H1 (cell line): ENCODE data around the gene THADA. TPM values are rescaled to one million over a fixed set of nuclear protein-coding genes. Genes with fewer than 3 reads are reported as not detected.
"Not testable (repeated sequence)": the region's sequence is repeated elsewhere in the genome, so short reads cannot be mapped to it uniquely, and the experiment has no call there.

Source experiments
- CTCF ChIA-PET: fragments of 300-600 bp; sonication (Branson Sonifier 250); formaldehyde crosslinking; loops from one replicate; lab custom pipeline; 2021; ENCODE audit not compliant: partially characterized antibody; lab: Charles Lee
- POLR2A ChIA-PET: fragments of 300-600 bp; sonication (Branson Sonifier 250); formaldehyde crosslinking; loops from one replicate; lab custom pipeline; 2021; ENCODE audit warnings: inconsistent platforms; ENCODE audit not compliant: partially characterized antibody; lab: Charles Lee
- DNase-seq, 2 experiments: peaks; one replicate each; pipeline versions ENCODE4 v3.0.0 to v3.0.0-alpha.2; 2010 to 2022; ENCODE audit warnings: low spot score in 2 of 2, low read depth in 1 of 2, mixed read lengths in 1 of 2
- FAIRE-seq: peaks from 2 replicates; lab custom pipeline; 2011; peaks lifted over from hg19 to GRCh38; lab: Jason Lieb, UNC
- H2AFZ ChIP-seq: 2 replicates; pipeline ENCODE4 v1.8.1; 2012; ENCODE audit warnings: low read length, inconsistent platforms
- H2AK5ac ChIP-seq: 2 replicates; pipeline ENCODE4 v1.6.1; 2013; ENCODE audit warnings: low read depth, low read length
- H2BK120ac ChIP-seq: replicated peaks from 2 replicates; pipeline ENCODE3; 2013; ENCODE audit warnings: low read depth, low read length, inconsistent platforms
- H2BK12ac ChIP-seq: 2 replicates; pipeline ENCODE4 v1.6.1; 2013; ENCODE audit warnings: low read depth, low read length
- H2BK15ac ChIP-seq: 2 replicates; pipeline ENCODE4 v1.6.1; 2013; ENCODE audit warnings: low read length
- H2BK20ac ChIP-seq: 2 replicates; pipeline ENCODE4 v1.6.1; 2013; ENCODE audit warnings: low read length
- H2BK5ac ChIP-seq: 2 replicates; pipeline ENCODE4 v1.6.1; 2013; ENCODE audit warnings: low read depth, low read length
- H3K14ac ChIP-seq: 2 replicates; pipeline ENCODE4 v1.6.1; 2013; ENCODE audit warnings: inconsistent platforms; ENCODE audit not compliant: insufficient read length
- H3K18ac ChIP-seq: 2 replicates; pipeline ENCODE4 v1.6.1; 2013; ENCODE audit warnings: low read length; ENCODE audit errors: extremely low read depth
- H3K23ac ChIP-seq: 2 replicates; pipeline ENCODE4 v1.6.1; 2013; ENCODE audit warnings: inconsistent platforms; ENCODE audit not compliant: insufficient read length
- H3K23me2 ChIP-seq: 2 replicates; pipeline ENCODE4 v1.6.1; 2013; ENCODE audit warnings: low read depth, low read length
- H3K27ac ChIP-seq: 2 replicates; pipeline ENCODE4 v1.6.1; 2011; ENCODE audit warnings: low read depth, low read length, inconsistent platforms
- H3K27me3 ChIP-seq, 4 experiments: replicated peaks in 1 of 4; 1 replicate in 1 of 4; 2 replicates in 3 of 4; pipeline versions ENCODE4 v1.6.1 to v1.8.1; 2011 to 2013; ENCODE audit warnings: low read length in 3 of 4, mild to moderate bottlenecking in 3 of 4, inconsistent platforms in 2 of 4, mixed read lengths in 2 of 4, moderate library complexity in 1 of 4; ENCODE audit not compliant: control insufficient read depth in 3 of 4, insufficient read depth in 3 of 4; ENCODE audit errors: extremely low read depth in 1 of 4
- H3K36me3 ChIP-seq, 4 experiments: 2 replicates each; pipeline versions ENCODE4 v1.6.1 to v1.8.1; 2011 to 2013; ENCODE audit warnings: mild to moderate bottlenecking in 4 of 4, low read length in 3 of 4, moderate library complexity in 2 of 4, control low read depth in 1 of 4, inconsistent platforms in 1 of 4; ENCODE audit not compliant: insufficient read depth in 4 of 4, control insufficient read depth in 2 of 4
- H3K4ac ChIP-seq: replicated peaks from 2 replicates; pipeline ENCODE3; 2013; ENCODE audit warnings: low read length, low read depth, mixed read lengths, inconsistent platforms; ENCODE audit not compliant: insufficient read length
- H3K4me1 ChIP-seq, 4 experiments: replicated peaks in 1 of 4; 1 replicate in 1 of 4; 2 replicates in 3 of 4; pipeline versions ENCODE4 v1.6.1 to v1.8.1; 2011 to 2013; ENCODE audit warnings: low read length in 3 of 4, inconsistent platforms in 2 of 4, mixed read lengths in 1 of 4; ENCODE audit not compliant: insufficient read depth in 4 of 4, control insufficient read depth in 3 of 4
- H3K4me2 ChIP-seq, 2 experiments: 2 replicates each; pipeline versions ENCODE4 v1.6.1 to v1.8.1; 2011 to 2013; ENCODE audit warnings: low read depth in 2 of 2, low read length in 2 of 2, control low read depth in 1 of 2, inconsistent platforms in 1 of 2, mild to moderate bottlenecking in 1 of 2; ENCODE audit not compliant: insufficient read depth in 1 of 2
- H3K4me3 ChIP-seq, 4 experiments: fragments of 200-600, 300-600 bp in 1 of 4; sonication (generic), shearing (Covaris generic), sonication (Bioruptor Twin) in 1 of 4; 2 replicates each; pipeline versions ENCODE4 v1.5.1 to v1.8.1; 2011 to 2016; ENCODE audit warnings: low read length in 4 of 4, low read depth in 3 of 4, control low read depth in 2 of 4, inconsistent platforms in 2 of 4, mild to moderate bottlenecking in 2 of 4, mixed read lengths in 1 of 4, moderate library complexity in 1 of 4; ENCODE audit not compliant: insufficient read depth in 2 of 4; ENCODE audit errors: extremely low read depth in 1 of 4
- H3K56ac ChIP-seq: replicated peaks from 2 replicates; pipeline ENCODE3; 2013; ENCODE audit warnings: low read depth, mild to moderate bottlenecking, mixed read lengths, low read length, inconsistent platforms; ENCODE audit not compliant: insufficient read length
- H3K79me1 ChIP-seq: 2 replicates; pipeline ENCODE4 v1.6.1; 2013; ENCODE audit warnings: low read depth, low read length, control low read depth
- H3K79me2 ChIP-seq, 2 experiments: 2 replicates each; pipeline versions ENCODE4 v1.6.1 to v1.8.1; 2012 to 2013; ENCODE audit warnings: low read length in 2 of 2, mild to moderate bottlenecking in 2 of 2, inconsistent platforms in 1 of 2; ENCODE audit not compliant: insufficient read depth in 2 of 2, control insufficient read depth in 1 of 2
- H3K9ac ChIP-seq, 4 experiments: replicated peaks in 1 of 4; 1 replicate in 1 of 4; 2 replicates in 3 of 4; pipeline versions ENCODE4 v1.6.1 to v1.8.1; 2011 to 2013; ENCODE audit warnings: low read depth in 3 of 4, low read length in 3 of 4, control low read depth in 2 of 4, mild to moderate bottlenecking in 2 of 4, moderate library complexity in 2 of 4, inconsistent platforms in 1 of 4; ENCODE audit errors: extremely low read depth in 1 of 4
- H3K9me3 ChIP-seq, 2 experiments: 2 replicates each; pipeline versions ENCODE4 v1.6.1 to v1.8.1; 2012 to 2013; ENCODE audit warnings: mild to moderate bottlenecking in 2 of 2, moderate library complexity in 2 of 2, control low read depth in 1 of 2, inconsistent platforms in 1 of 2, low read depth in 1 of 2, low read length in 1 of 2, mixed read lengths in 1 of 2; ENCODE audit not compliant: insufficient read depth in 2 of 2
- H4K20me1 ChIP-seq, 2 experiments: replicated peaks in 1 of 2; 2 replicates each; pipeline versions ENCODE3 to v1.8.1; 2011 to 2013; ENCODE audit warnings: inconsistent platforms in 2 of 2, low read length in 2 of 2, mild to moderate bottlenecking in 1 of 2; ENCODE audit not compliant: insufficient read depth in 2 of 2, control insufficient read depth in 1 of 2
- H4K5ac ChIP-seq: 2 replicates; pipeline ENCODE4 v1.6.1; 2013; ENCODE audit warnings: low read length, low read depth, mixed read lengths, inconsistent platforms; ENCODE audit not compliant: insufficient read length
- H4K8ac ChIP-seq: 2 replicates; pipeline ENCODE4 v1.8.0; 2013; ENCODE audit warnings: mild to moderate bottlenecking, moderate library complexity, low read length, inconsistent platforms; ENCODE audit not compliant: insufficient read depth; ENCODE audit errors: extremely low read depth
- H4K91ac ChIP-seq: replicated peaks from 2 replicates; pipeline ENCODE3; 2013; ENCODE audit warnings: low read length, mixed read lengths, inconsistent platforms; ENCODE audit not compliant: insufficient read length
- SAP30 ChIP-seq: fragments of 300-600 bp; sonication (generic); IDR thresholded peaks from 2 replicates; pipeline ENCODE4 v1.7.1; 2012; ENCODE audit warnings: low read length, moderate library complexity, mild to moderate bottlenecking, inconsistent platforms; ENCODE audit not compliant: insufficient read depth, insufficient replicate concordance
- SUZ12 ChIP-seq: fragments of 200-600 bp; sonication (generic); IDR thresholded peaks from 2 replicates; pipeline ENCODE4 v1.6.1; 2012; ENCODE audit warnings: mild to moderate bottlenecking, inconsistent platforms, low read length, moderate library complexity, mixed read lengths
- TAF7 ChIP-seq: optimal IDR thresholded peaks from 2 replicates; pipeline ENCODE3; 2011; ENCODE audit warnings: low read depth, mild to moderate bottlenecking, inconsistent platforms, low read length, moderate library complexity, borderline replicate concordance
- WGBS, 2 experiments: shearing (Covaris generic) in 1 of 2; methylation state at CpG; one replicate each; pipeline versions ENCODE4 v1.1.6 to v1.1.7; 2013 to 2015; ENCODE audit warnings: low lambda C conversion rate in 2 of 2, mixed read lengths in 2 of 2, inconsistent platforms in 1 of 2, low coverage in 1 of 2, missing lambda C conversion rate in 1 of 2; ENCODE audit not compliant: insufficient replicate concordance in 2 of 2, insufficient coverage in 1 of 2, insufficient read length in 1 of 2; ENCODE audit errors: extremely low coverage in 1 of 2, missing lambda C conversion rate in 1 of 2; 5-methylcytosine and 5-hydroxymethylcytosine counted together
- polyA plus RNA-seq, 7 experiments: library from polyadenylated mRNA; depleted of rRNA in 3 of 7; stranded (reverse) in 5 of 7; unstranded in 2 of 7; fragments of >200 nt in 5 of 7; fragments of 200-250 nt in 2 of 7; gene quantifications; 1 replicate in 5 of 7; 2 replicates in 1 of 7; 4 replicates in 1 of 7; pipeline versions ENCODE4 v1.2.1 to v1.2.3, GENCODE V29; 2011 to 2013; ENCODE audit warnings: missing spikeins in 2 of 7, mixed read lengths in 2 of 7
- total RNA-seq: library from RNA; stranded (reverse); fragmentation: NEBNext Ultra II Directional; extraction: Animal tissue kit (Norgen Biotek cat#: 25700); gene quantifications from 2 replicates; pipeline ENCODE4 v1.2.1, GENCODE V29; 2021

The THADA gene
- total and polyA plus RNA-seq, 2 of the 8 experiments (the other 6 are each of a cell fraction or from before 2014, with no cell fraction given): 22.4 to 26.8 TPM

DNA sequence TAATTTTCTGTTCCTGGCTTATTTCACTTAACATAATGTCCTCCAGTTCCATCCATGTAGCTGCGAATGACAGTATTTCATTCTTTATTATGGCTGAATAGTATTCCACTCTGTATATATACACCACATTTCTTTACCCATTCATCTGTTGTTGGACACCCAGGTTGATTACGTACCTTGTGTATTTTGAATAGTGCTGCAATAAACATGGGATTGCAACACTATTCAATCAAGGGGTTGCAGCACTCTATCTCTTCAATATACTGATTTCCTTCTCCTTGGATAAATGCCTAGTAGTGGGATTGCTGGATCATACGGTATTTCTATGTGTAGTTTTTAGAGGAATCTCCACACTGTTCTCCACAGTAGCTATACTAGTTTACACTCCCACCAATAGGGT, 61.3 kb downstream of the THADA start (continued):
- TF ChIP-seq SUZ12: no peak
- no peak for TF ChIP-seq SAP30
- TF ChIP-seq TAF7: no peak

DNA sequence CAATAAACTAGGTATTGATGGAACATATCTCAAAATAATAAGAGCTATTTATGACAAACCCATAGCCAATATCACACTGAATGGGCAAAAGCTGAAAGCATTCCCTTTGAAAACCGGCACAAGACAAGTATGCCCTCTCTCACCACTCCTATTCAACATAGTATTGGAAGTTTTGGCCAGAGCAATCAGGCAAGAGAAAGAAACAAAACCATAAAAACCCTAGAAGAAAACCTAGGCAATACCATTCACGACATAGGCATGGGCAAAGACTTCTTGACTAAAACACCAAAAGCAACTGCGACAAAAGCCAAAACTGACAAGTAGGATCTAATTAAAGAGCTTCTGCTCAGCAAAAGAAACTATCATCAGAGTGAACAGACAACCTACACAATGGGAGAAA, 63.3 kb downstream of the THADA start:
- FAIRE-seq, H3K4me3 ChIP-seq, H3K23me2 ChIP-seq, H2BK12ac ChIP-seq, POLR2A ChIA-PET, H3K36me3 ChIP-seq, H4K20me1 ChIP-seq, H3K23ac ChIP-seq, H3K4me2 ChIP-seq, H3K79me2 ChIP-seq, H2AFZ ChIP-seq, H2BK20ac ChIP-seq, H2BK5ac ChIP-seq, H2BK15ac ChIP-seq, H4K5ac ChIP-seq, H3K4ac ChIP-seq, H3K27me3 ChIP-seq, H3K18ac ChIP-seq, H3K9ac ChIP-seq, DNase-seq, H3K9me3 ChIP-seq, H2AK5ac ChIP-seq, H3K79me1 ChIP-seq, H2BK120ac ChIP-seq, H4K8ac ChIP-seq, H4K91ac ChIP-seq, H3K14ac ChIP-seq, H3K27ac ChIP-seq, H3K4me1 ChIP-seq, H3K56ac ChIP-seq: not testable (repeated sequence)
- CTCF ChIA-PET: interaction anchor here (0.7 kb wide), 1 partner anchor 45 kb away, joined by 3 read pairs; no protein-coding TSS in a partner anchor
- 91% methylated on average over 3 of the region's 3 CpGs; no CpG with 5 or more reads in 1 of the 2 experiments for WGBS, 2 experiments
